ENCODE results near the gene ADCY10.

Gene ADCY10

GRCh38 chr1:167805041-167805556 lies 108.8 kb downstream of the ADCY10 start:
- no peak for DNase-seq

DNA sequence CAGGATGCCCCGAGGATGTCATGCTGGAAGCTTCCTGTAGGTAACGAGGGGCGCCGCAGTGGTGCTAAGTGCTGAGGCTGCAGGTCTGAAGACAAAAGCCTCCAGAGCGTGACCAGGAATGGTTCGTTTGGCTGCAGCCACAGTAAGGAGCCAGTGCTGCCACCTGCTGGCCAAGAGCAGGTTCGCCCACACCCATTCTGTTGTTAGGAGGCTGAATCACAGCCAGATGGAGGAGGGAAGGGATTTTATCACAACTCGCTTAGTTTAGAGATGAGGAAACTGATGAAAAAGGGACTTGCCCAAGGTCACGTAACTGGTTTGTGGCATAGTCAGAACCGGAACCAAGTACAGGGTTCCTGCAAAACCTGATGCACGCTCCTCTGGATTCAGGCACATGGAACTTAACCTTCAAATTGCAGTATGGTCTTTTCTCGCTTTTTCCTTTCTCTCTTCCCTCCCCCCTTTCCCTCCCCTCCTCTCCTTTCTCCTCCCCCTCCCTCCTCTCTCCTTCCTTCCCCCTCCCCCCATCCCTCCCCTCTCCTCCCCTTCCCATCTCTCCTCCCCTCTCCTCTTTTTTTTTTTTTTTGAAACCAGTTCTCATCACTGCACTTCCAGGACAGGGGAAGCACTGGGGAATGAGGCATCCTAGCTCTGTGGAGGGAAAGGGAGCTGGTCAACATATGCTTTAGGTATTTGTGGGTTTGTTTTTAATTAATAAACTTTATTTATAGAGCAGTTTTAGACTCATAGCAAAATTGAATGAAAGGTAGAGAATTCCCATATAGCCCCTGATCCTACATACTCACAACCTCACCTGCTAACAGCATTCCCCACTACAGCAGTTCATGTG lies 110.4 kb downstream of the ADCY10 start:
- peak; percentile 84 for DNase-seq

- DNase-seq = no peak
These were observed 111.7 kb downstream of the ADCY10 start for GRCh38 chr1:167802235-167802634.

DNA sequence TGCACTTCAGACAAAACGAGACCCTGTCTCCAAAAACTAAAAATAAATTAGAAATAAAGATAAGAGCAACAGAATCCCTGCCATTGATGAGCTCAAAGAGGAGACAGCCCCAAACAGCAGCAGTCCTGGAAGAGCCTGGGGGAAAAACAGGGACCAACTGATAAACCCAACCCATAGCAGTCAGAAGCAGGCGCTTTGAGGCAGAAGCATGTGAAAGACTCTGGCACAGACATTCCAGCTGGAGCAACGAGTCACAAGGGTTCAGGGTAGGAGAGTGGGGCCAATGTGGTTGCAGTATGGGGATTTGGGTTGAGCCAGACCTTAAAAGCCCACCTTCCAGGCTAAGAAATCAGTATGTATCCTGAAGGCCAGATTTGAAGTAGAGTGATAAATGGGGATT lies 113.7 kb downstream of the ADCY10 start:
- no peak for DNase-seq

GRCh38 chr1:167799747-167800146 lies 114.2 kb downstream of the ADCY10 start:
- DNase-seq = no peak

DNA sequence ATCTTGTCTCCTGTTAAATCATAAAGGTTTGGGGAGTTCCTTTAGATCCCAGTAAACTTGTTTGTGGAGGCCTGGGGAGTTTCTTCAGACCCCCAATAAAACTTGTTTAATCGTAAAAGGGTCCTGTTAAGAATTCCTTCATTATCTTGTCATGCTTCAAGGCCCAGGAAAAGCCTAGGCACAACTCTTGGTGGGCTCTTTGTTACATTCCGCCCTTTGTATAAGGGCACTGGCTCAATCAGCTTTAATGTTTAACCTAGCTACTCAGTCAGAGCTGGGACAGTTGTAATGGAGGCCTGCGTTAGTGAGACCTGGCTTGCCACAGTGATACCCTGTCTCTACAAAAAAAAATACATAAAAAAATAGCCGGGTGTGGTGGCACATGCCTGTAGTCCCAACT lies 115.0 kb downstream of the ADCY10 start:
- no peak for DNase-seq

GRCh38 chr1:167797015-167797414 lies 116.9 kb downstream of the ADCY10 start:
- peak; percentile 52 for DNase-seq

- DNase-seq = no peak
These were observed 117.9 kb downstream of the ADCY10 start for GRCh38 chr1:167795810-167796740.

GRCh38 chr1:167794043-167794442 lies 119.9 kb downstream of the ADCY10 start:
- no peak for DNase-seq

DNA sequence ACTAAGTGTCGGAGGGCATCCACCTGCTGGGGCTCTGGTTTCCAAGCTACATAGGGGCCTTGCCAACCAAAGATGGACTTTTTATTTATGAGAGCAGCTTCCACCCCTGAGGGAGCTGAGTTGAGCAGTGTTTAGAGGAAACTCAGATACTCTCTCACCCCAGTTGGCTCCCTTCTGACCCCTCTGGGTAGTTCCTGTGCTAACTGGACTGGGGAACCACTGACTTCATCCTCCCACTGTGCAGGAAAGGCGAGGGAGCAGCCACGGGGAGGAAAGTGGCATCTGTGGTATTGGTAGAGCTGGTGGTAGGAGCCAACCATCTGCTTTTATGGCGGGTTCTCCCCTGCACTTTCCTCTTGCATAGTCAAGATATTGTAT lies 121.8 kb downstream of the ADCY10 start:
- no peak for DNase-seq

- peak; percentile 62 for DNase-seq
These were observed 122.4 kb downstream of the ADCY10 start for GRCh38 chr1:167791281-167792187.

DNA sequence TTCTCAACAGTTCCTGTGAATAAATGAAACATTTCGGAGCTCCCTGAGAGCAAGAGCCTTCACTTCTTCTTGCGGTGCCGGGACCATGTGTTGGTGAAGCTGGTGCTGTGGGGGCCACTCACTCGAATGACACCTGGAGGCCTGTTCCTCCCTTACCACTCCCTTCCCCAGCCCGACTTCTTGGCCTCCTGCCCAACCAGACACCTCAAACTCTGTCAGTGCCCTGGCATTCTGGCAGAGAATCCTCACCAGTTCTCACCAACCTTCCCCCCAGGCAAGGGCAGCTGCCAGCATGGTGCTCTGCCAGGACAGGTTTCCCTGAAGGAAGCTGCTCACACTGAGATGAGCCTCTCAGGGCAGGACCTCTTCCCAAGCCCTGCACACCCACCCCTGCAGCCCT lies 123.8 kb downstream of the ADCY10 start:
- DNase-seq = no peak

DNA sequence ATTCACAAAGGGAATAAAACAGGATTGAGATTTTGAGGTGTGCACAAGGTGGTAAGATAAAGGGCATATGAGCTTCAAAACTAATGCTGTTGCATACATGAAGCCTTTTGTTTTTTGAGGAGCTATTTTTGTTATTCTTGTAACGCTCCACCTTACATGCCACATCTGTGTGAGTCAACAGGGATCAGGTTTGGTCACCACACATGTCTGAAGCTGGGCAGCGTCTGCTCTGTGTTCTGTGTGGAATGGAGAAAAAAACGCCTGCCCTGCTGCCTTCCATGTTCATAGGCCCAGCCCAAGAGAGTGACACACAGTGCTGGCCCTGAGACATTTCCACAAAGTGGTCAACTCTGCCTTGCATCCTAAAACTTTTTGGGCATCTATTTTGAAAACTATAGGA lies 124.4 kb downstream of the ADCY10 start:
- no peak for DNase-seq

- DNase-seq = no peak
These were observed 127.4 kb downstream of the ADCY10 start for GRCh38 chr1:167786502-167786901.

- DNase-seq = no peak
These were observed 128.9 kb downstream of the ADCY10 start for GRCh38 chr1:167784876-167785550.

DNA sequence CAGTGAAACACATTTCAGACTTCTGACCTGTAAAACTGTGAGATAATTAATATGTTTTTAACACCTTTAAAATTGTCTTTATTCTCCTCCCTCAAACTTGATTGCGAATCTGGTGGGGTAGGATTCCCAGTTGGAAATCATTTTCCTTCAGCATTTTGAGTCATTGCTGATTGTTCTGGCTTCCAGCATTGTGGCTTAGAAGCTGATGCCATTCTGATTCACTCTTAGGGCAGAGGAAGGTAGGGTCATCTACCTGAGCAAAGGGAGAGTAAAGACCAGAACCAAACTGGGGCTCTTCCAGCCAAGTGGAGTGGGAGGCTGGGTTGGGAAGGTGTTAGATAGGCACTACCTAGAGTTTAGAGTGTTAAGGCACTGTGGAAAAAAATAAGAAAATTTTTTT lies 131.0 kb downstream of the ADCY10 start:
- no peak for DNase-seq

GRCh38 chr1:167781558-167781957 lies 132.4 kb downstream of the ADCY10 start:
- DNase-seq = no peak

DNA sequence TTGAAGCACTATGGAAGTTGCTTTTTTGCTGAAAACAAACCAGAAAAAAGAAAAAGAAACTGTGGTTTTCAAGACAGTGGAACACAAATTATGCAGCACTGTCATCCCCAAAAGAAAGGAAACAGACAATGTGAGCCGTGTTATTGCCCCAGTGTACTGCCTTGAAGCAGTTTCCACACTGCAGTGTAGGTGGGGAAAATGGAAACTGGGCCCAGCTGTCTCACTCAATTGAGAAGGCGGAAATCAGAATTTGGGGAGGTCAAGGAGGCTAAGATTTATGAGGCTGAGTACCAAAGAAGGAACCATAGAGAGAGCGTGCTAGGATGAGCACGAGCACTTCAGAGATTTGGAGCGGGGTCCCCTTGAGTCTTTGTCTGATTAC lies 136.7 kb downstream of the ADCY10 start:
- DNase-seq = no peak

DNA sequence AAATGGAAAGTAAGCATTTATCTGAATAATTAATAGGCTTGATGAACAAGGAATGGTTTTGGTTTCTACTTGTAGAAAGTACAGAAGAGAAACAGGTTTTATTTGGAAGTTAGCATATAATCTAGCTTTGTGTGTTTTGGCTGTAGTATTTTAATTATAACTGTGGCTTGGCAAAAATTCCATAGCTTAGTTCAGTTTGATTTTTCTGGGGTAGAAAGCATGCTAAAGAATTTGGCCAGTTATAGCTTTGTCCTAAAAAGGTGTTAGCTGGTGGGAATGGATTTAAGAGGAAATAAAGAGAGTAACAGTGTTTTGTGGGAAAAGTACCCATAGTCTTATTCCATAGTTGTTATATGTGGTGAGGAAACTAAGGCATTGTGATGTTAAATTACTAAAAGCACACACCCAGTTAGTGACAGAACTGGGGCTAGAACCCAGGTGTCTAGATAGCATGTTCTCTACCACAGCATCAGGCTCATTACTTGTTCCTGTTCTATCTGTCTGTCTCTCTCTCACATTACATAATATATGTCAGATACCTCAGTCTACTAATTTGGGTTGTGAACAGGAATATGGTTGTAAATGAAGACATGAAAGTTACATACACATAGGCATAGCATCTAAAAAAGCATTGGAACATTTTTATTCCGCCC lies 137.2 kb downstream of the ADCY10 start:
- DNase-seq = no peak

- DNase-seq = no peak
These were observed 137.8 kb downstream of the ADCY10 start for GRCh38 chr1:167776151-167776550.

GRCh38 chr1:167775178-167775577 lies 138.8 kb downstream of the ADCY10 start:
- no peak for DNase-seq
